Calu3 (cell line): Measurements from ENCODE around the gene RIGI. TPM values are rescaled to one million over a fixed set of nuclear protein-coding genes. Genes with fewer than 3 reads are reported as not detected.

Experiments
- BruUV-seq: library from RNA; stranded (reverse); fragments of 400-500 nt; replicated peaks from 2 replicates; lab custom pipeline; 2021; lab: Mats Ljungman, UMichigan
- CTCF ChIA-PET: fragments of 300-600 bp; sonication (Branson Sonifier 250); formaldehyde crosslinking; loops from one replicate; lab custom pipeline; 2022; ENCODE audit warnings: antibody characterized with exemption; lab: Charles Lee
- DNase-seq: peaks from one replicate; pipeline ENCODE4 v3.0.0; 2022
- H3K27ac Mint-ChIP-seq: one replicate; pipeline ENCODE4 v1.8.0; 2022; ENCODE audit warnings: mixed read lengths; ENCODE audit not compliant: unreplicated experiment
- H3K27me3 Mint-ChIP-seq: one replicate; pipeline ENCODE4 v1.8.0; 2022; ENCODE audit warnings: mixed read lengths; ENCODE audit not compliant: unreplicated experiment
- H3K36me3 Mint-ChIP-seq: one replicate; pipeline ENCODE4 v1.8.0; 2022; ENCODE audit warnings: mild to moderate bottlenecking, moderate library complexity, mixed read lengths; ENCODE audit not compliant: insufficient read depth, unreplicated experiment
- H3K4me1 Mint-ChIP-seq: one replicate; pipeline ENCODE4 v1.8.0; 2022; ENCODE audit warnings: mild to moderate bottlenecking, low read depth, mixed read lengths; ENCODE audit not compliant: unreplicated experiment
- H3K4me3 Mint-ChIP-seq: one replicate; pipeline ENCODE4 v1.8.0; 2022; ENCODE audit warnings: mild to moderate bottlenecking, low read depth, moderate library complexity, mixed read lengths; ENCODE audit not compliant: unreplicated experiment
- H3K9me3 Mint-ChIP-seq: one replicate; pipeline ENCODE4 v1.8.0; 2022; ENCODE audit warnings: low read depth, mixed read lengths; ENCODE audit not compliant: unreplicated experiment
- CTCF ChIP-seq: fragments of 200-600 bp; IDR thresholded peaks from one replicate; pipeline ENCODE4 v1.8.0; 2022; ENCODE audit warnings: antibody characterized with exemption; ENCODE audit not compliant: unreplicated experiment
- intact Hi-C: fragments of 100-400 bp; cut with micrococcal nuclease; formaldehyde crosslinking; loops from one replicate; pipeline ENCODE4 v1.10.0; 2022; ENCODE audit not compliant: unreplicated experiment
- total RNA-seq: library from RNA; stranded (reverse); gene quantifications from 2 replicates; pipeline ENCODE4 v1.2.3, GENCODE V29; 2022

RIGI gene
- total RNA-seq, 1 experiment from 2014 or later, result 24.8 TPM

- CTCF ChIA-PET, result interaction anchor here (0.7 kb wide), 1 partner anchor 268 kb away, joined by 4 read pairs; no protein-coding TSS in a partner anchor
- BruUV-seq, result no TSS peak
- Mint-ChIP-seq H3K27ac (no peak overlapping the region), H3K4me3 (no peak overlapping the region), H3K36me3 (peaks cover 29% of the 10 kb centered on the region), H3K27me3 (no peaks in the 10 kb centered on the region), H3K9me3 (no peaks in the 10 kb centered on the region), H3K4me1 (no peaks in the 10 kb centered on the region)
- no peak for TF ChIP-seq CTCF
- DNase-seq, result no peak
- intact Hi-C loops, result no loop called here
Measured at GRCh38 chr9:32483343-32483742, 42.7 kb downstream of the RIGI start.

Other genes starting within 250 kb of the RIGI start
- gene ACO1, start 141.6 kb downstream of the RIGI start, total RNA-seq, result 19.1 and 29.6 TPM in 2 replicates
- 4.1 and 4.4 TPM in 2 replicates for gene SMIM27, start 26.1 kb upstream of the RIGI start, total RNA-seq
- gene TOPORS, start 26.4 kb upstream of the RIGI start, total RNA-seq, result 13.8 TPM in 2 replicates
- gene NDUFB6, start 47.0 kb upstream of the RIGI start, total RNA-seq, result 48.1 and 49.6 TPM in 2 replicates
- not detected in 2 replicates for gene TAF1L, start 109.5 kb upstream of the RIGI start, total RNA-seq